ENCODE data around the gene C20orf173. TPM values are rescaled to one million over a fixed set of nuclear protein-coding genes. Genes with fewer than 3 reads are reported as not detected.

C20orf173 gene
- total and polyA plus RNA-seq, 2 of the 13 experiments (the other 11 are each of a cell fraction or from before 2014, with no cell fraction given): not detected

DNA sequence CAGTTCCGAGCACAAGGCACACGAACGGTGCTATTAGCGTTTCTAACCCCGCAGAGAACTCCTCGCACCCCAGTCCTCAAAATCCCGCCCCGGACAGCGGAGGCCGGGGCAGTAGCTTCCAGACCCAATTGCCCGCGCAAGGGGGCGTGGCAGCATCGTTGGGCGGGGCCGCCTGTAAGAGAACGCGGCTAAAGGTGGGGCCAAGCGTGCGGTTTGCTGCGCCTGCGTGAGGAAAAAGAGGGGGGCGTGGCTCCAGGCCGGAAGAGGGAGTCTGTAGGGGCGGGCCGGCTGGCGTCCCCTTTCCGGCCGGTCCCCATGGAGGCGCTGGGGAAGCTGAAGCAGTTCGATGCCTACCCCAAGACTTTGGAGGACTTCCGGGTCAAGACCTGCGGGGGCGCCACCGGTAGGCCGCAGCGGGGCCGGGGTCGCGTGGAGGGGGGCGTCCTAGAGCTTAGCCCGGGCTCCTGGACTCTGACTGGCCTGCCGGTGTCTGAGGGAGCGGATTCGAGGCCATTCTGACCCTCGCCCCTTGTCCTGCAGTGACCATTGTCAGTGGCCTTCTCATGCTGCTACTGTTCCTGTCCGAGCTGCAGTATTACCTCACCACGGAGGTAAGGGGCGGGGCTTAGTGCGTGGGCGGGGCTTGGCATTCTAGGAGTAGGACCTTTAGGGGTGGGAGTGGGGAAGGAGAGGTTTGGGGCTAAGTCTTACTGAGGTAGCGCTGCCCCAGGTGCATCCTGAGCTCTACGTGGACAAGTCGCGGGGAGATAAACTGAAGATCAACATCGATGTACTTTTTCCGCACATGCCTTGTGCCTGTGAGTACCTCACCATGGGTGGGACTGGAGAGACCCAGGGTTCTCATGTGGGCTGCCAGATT is 12.6 kb upstream of the C20orf173 start, which contains the start of gene ERGIC3 (continued):
- peak; percentile 62 for TF ChIP-seq MED1 (CRISPR knock-in tag; IDR thresholded peaks at IDR 0.05)
- TF ChIP-seq FOXK2 (IDR thresholded peaks at IDR 0.05): no peak
- TF ChIP-seq KLF12 (CRISPR knock-in tag; IDR thresholded peaks at IDR 0.05; ENCODE audit: borderline replicate concordance): peak; percentile 83
- TF ChIP-seq, protein P1, sequence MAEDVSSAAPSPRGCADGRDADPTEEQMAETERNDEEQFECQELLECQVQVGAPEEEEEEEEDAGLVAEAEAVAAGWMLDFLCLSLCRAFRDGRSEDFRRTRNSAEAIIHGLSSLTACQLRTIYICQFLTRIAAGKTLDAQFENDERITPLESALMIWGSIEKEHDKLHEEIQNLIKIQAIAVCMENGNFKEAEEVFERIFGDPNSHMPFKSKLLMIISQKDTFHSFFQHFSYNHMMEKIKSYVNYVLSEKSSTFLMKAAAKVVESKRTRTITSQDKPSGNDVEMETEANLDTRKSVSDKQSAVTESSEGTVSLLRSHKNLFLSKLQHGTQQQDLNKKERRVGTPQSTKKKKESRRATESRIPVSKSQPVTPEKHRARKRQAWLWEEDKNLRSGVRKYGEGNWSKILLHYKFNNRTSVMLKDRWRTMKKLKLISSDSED (CRISPR knock-in tag; IDR thresholded peaks at IDR 0.05): no peak
- TF ChIP-seq ZNF7 (CRISPR knock-in tag; IDR thresholded peaks at IDR 0.05): no peak
- peak; percentile 85 for TF ChIP-seq KMT2B (CRISPR knock-in tag; IDR thresholded peaks at IDR 0.05)
- TF ChIP-seq GABPA (IDR thresholded peaks at IDR 0.05; ENCODE audit: low read depth, low read length): peak; percentile 95
- TF ChIP-seq GABPA (CRISPR knock-in tag; IDR thresholded peaks at IDR 0.05; ENCODE audit: low read depth): peak; percentile 98
- no peak for TF ChIP-seq HNRNPH1 (optimal IDR thresholded peaks at IDR 0.05; ENCODE audit: low read depth, low read length)
- TF ChIP-seq, protein P2, sequence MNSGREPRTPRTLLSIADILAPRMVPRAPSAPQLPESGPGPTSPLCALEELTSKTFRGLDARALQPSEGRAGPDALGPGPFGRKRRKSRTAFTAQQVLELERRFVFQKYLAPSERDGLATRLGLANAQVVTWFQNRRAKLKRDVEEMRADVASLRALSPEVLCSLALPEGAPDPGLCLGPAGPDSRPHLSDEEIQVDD (CRISPR knock-in tag; IDR thresholded peaks at IDR 0.05; ENCODE audit: borderline replicate concordance): peak; percentile 96
- no peak for TF ChIP-seq HOXA9 (CRISPR knock-in tag; IDR thresholded peaks at IDR 0.05; ENCODE audit: borderline replicate concordance)
- no peak for TF ChIP-seq NFATC3 (CRISPR knock-in tag; IDR thresholded peaks at IDR 0.05)
- TF ChIP-seq ZNF713 (CRISPR knock-in tag; IDR thresholded peaks at IDR 0.05): no peak
- TF ChIP-seq ZNF737 (CRISPR knock-in tag; IDR thresholded peaks at IDR 0.05; ENCODE audit: borderline replicate concordance): 0 out of 2 replicates have a peak, but pooled peaks have one; percentile 33
- TF ChIP-seq, protein P3, sequence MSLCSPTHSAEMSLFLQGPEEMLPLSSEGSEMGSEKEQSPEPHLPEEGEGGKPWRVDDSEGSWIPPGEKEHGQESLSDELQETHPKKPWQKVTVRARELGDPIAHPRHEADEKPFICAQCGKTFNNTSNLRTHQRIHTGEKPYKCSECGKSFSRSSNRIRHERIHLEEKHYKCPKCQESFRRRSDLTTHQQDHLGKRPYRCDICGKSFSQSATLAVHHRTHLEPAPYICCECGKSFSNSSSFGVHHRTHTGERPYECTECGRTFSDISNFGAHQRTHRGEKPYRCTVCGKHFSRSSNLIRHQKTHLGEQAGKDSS (CRISPR knock-in tag; IDR thresholded peaks at IDR 0.05; ENCODE audit: borderline replicate concordance, low read depth): no peak
- no peak for TF ChIP-seq ZNF672 (CRISPR knock-in tag; IDR thresholded peaks at IDR 0.05)
- TF ChIP-seq DNMT3B (CRISPR knock-in tag; conservative IDR thresholded peaks at IDR 0.05): no peak
- no peak for TF ChIP-seq ZNF557 (CRISPR knock-in tag; IDR thresholded peaks at IDR 0.05)
- TF ChIP-seq ZSCAN30 (CRISPR knock-in tag; IDR thresholded peaks at IDR 0.05): no peak; the same call in 1 of the 2 replicates
- TF ChIP-seq ZNF17 (CRISPR knock-in tag; IDR thresholded peaks at IDR 0.05): no peak
- TF ChIP-seq MTA3 (CRISPR knock-in tag; IDR thresholded peaks at IDR 0.05): no peak
- TF ChIP-seq, protein P4, sequence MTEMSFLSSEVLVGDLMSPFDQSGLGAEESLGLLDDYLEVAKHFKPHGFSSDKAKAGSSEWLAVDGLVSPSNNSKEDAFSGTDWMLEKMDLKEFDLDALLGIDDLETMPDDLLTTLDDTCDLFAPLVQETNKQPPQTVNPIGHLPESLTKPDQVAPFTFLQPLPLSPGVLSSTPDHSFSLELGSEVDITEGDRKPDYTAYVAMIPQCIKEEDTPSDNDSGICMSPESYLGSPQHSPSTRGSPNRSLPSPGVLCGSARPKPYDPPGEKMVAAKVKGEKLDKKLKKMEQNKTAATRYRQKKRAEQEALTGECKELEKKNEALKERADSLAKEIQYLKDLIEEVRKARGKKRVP (CRISPR knock-in tag; IDR thresholded peaks at IDR 0.05): 0 out of 4 replicates have a peak, but pooled peaks of 1 of the 2 experiments have one; percentile 52
- TF ChIP-seq GMEB2 (CRISPR knock-in tag; IDR thresholded peaks at IDR 0.05; ENCODE audit: low read depth): no peak
- TF ChIP-seq SMARCC2 (IDR thresholded peaks at IDR 0.05): no peak; the same call in 1 of the 2 replicates
- no peak for TF ChIP-seq ZFP36L2 (CRISPR knock-in tag; IDR thresholded peaks at IDR 0.05)
